GM21786 (cell line): ENCODE measurements around the gene BUD23.
"Not testable (repeated sequence)": the region's sequence is repeated elsewhere in the genome, so short reads cannot be mapped to it uniquely, and the experiment has no call there.

Source experiments
- ATAC-seq: cut with Tn5 transposase; IDR thresholded peaks from one replicate; pipeline ENCODE4 v1.9.1; 2021; ENCODE audit not compliant: unreplicated experiment

The BUD23 gene

DNA sequence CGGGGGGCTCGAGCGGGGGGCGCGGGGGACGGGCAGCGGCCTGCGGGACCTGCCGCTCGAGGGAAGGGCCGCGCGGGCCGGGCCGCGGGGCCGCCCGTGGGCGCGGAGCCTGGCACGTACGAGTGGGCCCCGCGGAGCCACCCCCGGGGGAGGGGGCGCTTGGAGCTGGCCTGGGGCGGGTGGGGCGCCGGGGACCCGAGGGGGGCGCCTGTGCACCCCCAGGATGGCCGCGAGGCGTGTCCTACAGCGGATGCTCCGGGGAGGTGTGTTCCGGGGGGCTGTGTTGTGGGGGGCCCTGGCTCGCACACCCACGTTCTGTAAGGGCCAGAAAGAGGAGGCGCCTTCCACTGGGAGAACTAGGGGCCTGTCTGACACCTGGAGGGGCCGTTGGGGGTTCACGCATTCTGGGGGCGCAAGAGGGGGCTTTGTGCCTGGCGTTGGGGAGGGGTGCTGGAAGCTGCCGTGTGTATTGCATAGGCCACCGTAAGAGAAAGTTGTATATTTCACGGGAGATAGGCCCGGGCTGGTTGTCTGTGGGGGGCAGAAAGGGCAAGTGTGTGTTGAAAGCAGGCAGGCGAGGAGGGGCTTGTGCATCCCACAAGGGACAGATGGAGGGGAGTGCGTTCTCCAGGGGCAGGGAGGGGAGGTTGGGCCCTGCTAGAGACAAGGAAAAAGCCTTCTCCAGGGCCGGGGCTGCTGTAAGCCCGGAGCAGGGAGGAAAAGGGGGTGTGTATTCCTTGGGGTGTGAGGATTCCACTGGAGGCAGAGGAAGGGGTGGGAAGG, 15.1 kb upstream of the BUD23 start:
- ATAC-seq = no peak

DNA sequence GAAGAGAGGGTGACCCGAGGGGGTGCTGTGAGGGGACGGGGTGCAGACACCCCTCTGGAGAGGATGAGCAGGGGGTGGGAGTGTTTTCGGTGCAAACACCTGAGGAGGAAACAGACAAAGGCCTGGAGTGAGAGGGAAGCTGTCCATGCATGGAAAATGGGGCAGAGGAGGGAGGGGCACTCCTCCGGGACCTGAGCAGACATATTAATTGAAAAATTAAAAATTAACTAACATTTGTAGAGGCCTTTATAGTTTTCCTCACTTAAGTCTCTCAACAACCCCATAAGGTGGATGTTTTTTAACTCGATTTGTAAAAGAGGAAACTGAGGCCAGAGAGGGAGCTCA, 14.5 kb upstream of the BUD23 start:
- ATAC-seq = no peak

DNA sequence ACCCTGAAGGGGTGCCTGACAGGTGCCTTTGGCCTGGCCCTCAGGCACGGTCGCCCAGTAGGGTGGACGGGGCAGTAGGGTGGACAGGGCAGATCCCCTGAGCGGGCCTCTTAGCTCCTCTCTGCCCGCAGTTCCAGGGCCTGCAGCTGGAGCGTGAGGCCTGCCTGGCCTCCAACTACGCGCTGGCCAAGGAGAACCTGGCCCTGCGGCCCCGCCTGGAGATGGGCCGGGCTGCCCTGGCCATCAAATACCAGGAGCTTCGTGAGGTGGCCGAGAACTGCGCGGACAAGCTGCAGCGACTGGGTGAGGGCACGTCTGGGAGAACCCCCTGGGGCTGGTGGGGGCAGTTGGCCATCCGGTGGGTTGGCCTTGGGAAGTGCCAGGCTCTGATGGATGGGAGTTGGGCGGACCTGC, 14.1 kb upstream of the BUD23 start:
- ATAC-seq = no peak

DNA sequence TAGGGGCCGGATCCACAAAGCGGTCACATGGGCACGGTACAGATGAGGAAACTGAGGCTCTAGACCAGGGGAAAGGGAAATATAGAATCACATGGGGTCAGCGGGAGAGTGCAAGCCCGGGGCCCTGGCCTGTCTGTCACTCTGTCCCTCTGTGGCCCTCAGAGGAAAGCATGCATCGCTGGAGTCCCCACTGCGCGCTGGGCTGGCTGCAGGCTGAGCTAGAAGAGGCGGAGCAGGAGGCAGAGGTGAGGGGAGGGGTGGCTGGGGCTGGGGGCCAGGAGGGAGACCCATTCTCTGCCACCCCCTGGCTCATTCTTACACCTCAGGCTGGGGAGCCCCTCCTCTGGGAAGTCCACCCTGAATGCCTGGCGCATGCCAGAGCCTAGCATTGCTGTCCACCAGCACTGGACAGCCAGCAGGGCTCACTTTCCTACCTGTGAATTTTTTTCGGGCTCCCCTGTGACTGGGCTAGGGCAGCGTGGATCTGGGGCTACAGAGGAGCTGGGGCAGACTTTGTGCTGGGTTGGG, 13.5 kb upstream of the BUD23 start:
- no peak for ATAC-seq

DNA sequence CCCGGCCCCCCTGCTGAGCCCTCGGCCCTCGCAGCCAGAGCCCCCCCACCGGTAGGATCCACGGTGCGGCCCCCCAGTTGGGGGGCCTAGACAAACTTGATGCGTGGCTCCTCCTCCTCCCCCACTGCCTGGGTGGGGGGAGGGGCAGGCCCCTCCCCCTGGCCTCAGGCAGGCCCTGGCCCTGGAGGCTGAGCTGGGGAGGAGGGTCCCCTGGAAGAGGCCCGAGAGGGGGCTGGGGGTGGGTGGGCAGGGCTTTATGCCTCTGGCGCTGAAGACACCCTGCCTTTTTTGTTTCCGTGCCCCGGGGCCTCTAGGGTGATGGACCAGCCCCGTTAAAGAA, 12.1 kb upstream of the BUD23 start:
- no peak for ATAC-seq

DNA sequence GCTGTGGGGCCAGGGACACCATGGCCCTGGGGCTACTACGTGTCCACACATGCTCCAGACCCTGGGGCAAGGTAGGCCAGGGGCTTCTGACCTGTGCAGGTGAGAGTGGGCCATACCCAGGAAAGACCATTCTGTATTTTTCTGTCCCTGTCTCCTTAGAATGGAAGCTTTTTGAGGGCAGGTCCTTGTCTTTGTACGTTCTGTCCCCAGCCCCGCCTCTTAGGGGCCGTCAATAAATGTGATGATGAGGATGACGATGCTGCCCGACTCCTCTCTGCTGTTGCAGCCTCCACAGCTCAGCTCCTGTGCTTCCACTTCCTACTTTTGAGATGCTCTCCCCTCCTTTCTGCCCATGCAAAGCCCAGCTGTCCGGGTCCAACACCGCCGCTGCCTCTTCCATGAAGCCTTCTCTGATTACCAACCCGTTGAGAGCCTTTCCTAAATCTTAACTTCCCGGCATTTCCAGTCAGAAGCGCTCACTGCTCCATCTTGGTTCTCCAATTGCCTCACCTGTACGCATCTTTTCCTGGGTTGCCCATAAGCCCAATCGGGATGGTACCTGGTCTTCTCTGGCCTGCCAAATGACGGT, 11.4 kb upstream of the BUD23 start:
- ATAC-seq = no peak

DNA sequence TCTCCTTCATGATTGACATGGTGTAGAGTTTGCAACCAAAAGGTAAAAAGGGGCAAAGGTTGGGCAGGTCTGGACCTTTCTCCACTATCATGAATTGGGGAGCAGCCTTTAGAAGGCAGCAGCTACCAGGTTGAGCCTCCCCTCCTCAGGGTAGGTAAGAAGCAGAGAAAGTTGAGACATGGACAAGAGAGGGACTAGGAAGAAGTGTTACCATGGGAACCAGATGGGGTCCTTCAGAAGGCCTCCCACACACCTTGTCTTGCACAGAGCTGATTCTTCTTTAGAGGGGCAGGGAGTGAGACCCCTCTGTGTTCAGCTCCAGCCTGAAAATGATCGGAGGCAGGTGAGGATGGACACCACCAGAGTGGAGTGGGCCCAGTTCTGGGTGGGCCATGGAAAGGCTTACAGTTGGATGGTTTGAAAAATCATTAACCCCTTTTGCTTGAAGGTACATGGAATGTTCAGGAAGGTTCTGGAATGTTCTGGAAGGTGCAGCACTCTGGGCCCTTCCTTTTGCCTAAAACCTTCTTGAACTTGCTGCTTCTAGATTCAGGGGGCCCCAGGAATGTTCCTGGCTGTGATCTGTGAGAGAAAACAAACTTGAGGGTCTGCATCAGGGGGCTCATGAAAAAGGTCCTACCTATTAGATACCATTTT, 8.8 kb upstream of the BUD23 start:
- ATAC-seq = no peak

DNA sequence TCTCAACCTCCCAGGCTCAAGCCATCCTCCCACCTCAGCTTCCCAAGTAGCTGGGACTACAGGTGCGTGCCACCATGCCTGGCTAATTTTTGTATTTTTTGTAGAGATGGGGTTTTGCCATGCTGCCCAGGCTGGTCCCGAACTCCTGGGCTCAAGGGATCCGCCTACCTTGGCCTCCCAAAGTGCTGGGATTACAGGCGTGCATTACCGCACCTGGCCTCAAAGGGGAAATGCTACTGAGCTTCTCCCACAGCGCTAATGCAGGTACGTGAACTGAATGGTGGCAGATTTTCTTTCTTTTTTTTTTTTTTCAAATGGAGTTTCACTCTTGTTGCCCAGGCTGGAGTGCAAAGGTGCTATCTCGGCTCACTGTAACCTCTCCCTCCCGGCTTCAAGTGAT, 7.3 kb upstream of the BUD23 start:
- not testable (repeated sequence) for ATAC-seq

DNA sequence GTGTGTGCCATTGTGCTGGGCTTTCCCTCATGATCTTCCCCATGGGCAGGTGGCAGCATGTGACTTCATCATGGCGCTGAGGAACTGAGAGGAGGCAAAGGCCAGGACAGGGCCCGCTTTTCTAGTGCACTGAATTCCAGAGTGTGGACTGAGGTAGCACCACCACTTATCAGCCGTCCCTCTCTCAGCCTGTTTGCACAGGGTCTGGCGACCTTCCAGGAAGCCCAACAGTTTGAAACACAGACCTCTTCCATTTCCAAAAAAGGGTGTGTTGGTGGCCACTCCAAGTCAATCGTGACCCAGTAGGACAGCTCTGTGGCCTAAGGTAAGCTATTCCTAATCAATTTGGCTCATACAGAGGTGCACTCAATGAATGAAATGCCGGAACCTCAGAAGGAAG, 4.5 kb upstream of the BUD23 start:
- ATAC-seq = no peak

DNA sequence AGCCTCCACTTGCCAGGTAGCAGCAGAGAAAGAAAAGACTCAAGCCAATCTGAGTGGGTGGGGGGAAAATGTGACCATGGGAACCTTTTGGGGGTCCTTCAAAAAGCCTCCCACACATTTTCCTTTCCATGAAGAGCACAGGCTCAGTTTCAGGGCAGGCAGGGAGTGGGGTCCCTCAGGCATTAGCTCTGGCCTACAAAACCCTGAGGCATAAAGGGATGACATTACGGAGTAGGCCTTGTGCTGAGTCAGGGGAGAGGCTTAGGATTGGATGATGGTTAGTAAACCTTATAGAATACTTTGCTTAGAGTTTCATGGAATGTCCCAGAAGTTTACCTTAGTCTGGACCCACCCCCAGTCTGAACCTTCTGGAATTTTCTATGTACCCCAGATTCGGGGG, 3.7 kb upstream of the BUD23 start:
- ATAC-seq = no peak

DNA sequence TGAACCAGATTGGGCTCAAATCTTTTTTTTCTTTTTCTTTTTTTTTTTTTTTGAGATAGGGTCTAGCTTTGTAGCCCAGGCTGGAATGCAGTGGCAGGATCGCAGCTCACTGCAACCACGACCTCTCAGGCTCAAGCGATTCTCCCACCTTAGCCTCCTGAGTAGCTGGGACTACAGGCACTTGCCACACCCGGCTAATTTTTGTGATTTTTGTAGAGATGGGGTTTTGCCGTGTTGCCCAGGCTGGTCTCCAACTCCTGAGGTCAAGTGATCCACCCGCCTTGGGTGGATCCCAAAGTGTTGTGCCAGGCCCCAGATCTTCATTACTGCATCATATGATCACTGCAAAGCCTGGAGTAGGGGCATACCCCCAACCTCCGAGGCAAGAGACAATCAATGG, 2.9 kb upstream of the BUD23 start:
- no peak for ATAC-seq

DNA sequence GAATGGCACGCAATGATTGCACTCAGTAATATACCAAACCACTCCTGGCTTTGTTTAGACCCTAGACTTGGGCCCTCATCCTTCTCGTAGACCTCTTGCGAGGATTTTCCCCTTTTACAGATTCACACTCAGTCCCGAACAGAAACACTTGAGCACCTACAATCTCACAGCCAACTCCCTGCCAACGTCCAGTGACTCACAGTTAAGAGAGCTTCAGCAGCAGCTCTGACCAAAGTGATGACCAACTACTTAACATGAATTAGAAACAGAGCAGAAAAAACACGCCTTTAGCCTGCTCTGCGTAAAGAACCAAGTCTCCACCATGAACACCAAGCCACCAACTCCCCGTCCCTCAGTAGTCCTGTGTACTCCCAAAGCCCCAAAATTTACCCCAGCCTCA, 2.4 kb upstream of the BUD23 start:
- ATAC-seq = no peak

DNA sequence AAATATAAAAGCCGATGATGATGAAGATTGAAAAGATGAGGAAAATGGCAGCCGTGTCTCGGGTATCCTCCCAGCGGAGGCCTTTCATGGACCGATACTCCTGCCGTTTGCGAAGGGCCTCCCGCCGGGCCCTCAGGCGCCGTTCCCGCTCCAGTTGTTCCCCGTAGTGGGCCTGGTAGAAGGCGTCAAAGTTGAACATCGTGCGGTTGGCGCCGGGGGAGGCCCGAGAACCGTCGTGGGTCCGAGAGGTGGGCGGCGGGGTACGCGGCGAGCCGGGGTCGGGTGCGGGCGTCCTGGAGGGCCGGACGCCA, 697 bp upstream of the BUD23 start:
- no peak for ATAC-seq

DNA sequence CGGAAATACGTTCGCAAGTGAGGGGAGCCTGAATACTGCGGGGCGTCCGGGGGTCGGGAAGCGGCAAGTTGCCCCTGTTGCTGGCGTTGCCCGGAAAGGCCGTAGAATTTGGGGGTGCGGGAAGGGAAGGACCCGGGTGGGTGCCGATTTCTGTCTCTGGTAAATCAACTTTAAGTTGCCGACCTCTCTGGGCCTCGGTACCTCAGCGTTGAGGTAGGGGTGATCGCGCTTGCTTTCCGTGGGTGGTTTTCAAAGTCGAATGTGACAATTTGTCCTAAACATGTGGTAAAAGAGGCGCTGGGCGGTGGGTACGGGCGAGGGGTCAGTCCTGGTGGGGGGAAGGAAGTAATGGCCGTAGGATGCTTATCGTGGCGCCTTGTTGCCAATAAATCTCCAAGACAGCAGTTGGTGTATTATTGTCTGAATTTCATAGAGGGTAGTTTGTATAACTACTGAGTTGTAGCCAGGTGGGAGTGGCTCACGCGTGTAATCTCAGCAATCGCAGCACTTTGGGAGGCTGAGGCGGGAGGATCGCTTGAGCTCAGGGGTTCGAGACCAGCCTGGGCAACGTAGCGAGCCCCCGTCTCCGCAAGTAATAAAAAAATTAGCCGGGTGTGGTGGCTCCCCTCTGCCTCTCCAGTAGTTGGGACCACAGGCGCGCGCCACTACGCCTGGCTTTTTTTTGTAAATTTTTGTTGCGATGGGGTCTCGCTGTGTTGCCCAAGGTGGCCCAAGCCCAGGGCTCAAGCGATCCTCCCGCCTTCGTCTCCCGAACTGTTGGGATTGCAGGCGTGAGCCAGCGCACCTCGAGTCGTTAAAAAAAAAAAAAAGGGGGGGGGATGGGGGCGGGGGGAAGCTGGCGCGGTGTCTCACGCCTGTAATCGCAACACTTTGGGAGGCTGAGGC, 644 bp downstream of the BUD23 start:
- no peak for ATAC-seq

DNA sequence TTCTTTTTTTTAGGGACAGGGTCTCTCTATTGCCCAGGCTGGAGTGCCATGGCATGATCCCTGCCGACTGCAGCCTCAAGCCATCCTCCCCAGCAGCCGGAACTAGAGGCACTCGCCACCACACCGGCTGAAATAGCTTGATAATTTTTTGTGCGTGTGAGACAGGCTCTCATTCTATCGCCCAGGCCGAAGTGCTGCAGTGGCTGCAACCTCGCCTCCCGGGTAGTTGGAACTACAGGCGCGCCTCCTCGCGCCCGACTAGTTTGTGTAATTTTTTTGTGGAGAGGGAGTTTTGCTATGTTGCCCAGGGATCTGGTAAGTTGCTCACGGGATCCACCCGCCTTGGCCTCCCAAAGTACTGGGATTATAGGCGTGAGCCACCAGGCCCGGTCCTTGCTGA, 1.9 kb downstream of the BUD23 start:
- no peak for ATAC-seq

DNA sequence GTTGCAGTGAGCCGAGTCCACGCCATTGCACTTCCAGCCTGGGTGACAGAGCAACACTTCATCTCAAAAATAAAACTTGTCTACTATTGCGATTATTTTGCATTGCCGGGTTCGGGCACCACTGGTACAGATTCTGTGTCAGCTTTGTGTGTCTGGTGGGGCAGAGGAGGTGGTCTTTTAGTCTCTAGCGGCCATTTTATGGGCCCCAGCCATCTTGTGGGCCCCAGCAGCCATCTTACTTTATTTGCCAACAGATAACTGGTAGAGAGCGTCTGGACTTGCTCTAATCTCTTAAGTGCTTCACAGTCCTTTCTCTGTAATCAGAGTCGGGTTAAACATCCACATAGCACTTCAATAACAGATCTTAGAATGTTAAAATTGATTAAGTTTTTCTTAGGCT, 4.9 kb downstream of the BUD23 start:
- ATAC-seq = no peak

DNA sequence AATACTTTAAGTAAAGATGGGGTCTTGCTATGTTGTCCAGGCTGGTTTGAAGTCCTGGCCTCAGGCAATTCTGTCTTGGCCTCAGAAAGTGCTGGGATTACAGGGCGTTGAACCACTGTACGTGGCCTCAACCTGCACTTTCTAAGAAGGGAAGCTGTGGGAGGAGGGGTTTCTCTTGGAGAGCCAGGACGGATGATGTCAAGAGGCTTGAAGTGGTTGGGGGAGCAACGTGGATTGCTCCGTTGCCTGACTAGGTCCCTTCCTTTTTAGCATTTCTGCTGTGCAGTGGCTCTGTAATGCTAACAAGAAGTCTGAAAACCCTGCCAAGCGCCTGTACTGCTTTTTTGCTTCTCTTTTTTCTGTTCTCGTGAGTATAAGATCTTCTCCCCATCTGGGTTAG, 7.2 kb downstream of the BUD23 start:
- no peak for ATAC-seq

DNA sequence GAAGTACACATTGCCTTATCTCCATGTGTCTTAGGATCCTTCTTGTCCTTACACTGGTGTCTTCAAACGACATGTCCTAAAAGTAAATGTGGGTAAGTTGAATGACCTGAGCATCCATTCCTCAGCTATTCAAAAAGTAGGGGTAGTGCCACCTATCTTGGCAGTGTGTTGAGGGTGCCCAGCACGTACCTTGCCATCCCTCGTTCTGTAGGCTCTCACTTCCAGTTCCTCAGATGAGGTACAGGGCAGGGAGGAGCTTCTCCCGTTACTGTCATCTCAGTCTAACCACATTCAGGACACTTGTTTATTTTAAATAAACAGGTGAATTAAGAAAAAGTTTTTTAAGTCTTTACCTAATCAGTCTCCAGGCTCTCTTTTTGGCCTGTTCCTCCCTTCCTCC, 13.0 kb downstream of the BUD23 start:
- ATAC-seq = no peak

DNA sequence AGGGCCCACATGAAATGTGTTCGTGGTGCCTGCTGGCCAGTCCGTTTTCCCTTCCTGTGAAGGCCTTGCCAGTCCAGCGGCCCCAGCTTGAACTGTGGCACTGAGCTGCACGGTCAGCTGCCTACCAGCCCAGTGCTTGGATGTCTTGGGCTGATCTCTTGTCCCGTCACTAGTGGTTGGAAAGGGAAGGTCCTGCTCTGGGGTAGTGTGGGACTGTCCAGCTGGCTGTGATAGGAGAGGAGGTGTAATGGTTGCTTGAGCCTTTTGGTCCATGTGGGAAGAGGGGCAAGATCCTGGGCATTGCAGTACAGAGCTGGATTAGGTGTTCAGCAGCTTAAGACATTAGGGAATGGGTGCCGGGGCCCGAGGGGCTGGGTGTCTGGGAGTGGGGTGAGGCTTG, 15.0 kb downstream of the BUD23 start:
- ATAC-seq = no peak

DNA sequence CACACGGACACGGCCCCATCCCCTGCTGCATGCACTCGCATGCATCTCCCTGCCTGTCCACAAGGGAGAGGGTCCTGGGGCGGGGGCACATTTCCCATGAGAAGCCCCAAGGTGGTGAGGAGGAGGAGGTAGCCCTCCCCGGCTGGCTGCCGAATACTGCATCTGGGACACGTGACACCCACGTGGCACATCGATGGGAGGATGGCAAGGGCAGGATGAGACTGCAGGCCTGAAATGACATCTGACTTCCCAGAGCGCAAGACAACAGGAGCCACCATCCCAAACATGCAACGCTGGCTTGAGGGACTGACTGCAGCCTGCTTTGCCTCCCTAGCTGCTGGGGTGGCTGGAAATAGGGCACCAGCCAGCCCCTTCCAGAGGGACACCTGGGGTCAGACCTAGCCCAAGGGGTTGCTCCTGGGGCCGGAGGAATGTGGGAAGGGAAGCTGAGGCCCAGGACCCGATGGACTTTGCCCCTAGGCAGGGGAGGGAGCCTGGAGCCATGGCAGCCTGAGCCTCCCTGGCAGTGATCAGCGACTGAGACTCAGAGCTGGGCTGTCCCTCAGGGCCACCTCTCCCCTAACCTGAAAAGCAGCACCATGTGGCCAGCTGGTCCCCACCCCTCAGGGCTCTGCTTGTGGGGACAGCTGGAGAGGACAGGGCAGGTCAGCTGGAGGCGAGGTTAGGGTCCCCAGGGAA, 16.1 kb downstream of the BUD23 start:
- ATAC-seq = no peak

DNA sequence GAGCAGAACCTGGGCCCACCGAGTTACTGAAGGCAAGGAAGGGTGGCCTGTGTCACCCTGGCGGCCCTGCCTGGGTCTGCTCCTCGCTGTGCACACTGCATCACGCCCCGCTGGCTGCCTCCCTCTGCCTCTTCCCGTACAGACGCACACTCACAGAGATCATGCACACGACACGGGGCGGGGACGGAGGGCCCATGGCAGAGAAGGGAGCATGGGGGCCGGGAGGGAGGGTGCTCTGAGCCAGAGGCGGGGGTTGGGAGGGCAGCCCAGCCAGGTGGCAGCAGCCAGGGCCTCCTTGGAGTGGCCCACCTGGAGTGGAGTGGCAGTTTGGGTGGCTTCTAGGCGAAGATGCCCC, 16.6 kb downstream of the BUD23 start:
- no peak for ATAC-seq
